ENCODE measurements around the gene VMO1.

Gene VMO1

DNA sequence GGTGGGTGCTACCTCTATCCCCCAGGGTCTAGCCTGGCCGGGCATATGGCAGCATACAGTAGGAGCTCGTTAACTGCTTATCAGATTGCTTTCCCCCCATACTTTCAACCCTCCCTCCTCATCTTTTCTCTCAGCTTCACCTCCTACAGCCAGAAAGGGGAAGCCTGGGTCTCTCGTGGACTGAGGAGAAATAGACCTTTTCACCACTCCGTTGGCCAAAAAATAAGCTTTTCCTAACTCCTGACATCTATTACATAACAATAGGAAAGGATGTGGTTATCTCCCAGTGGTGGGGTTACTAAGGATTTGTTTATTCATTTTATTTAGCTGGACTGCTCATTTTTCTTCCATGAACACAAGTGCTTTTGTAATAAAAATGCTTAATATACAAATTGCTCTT, 37.5 kb downstream of the VMO1 start:
- in situ Hi-C loops (cut with MboI; ENCODE audit: low sequenced_read_pairs, unreplicated experiment) = no loop called here
- no peak for DNase-seq (ENCODE audit: low spot score)
- TF ChIP-seq CTCF (IDR thresholded peaks at IDR 0.05; ENCODE audit: borderline replicate concordance, control extremely low read depth, extremely low read depth, insufficient read depth, missing control alignments) = no peak

DNA sequence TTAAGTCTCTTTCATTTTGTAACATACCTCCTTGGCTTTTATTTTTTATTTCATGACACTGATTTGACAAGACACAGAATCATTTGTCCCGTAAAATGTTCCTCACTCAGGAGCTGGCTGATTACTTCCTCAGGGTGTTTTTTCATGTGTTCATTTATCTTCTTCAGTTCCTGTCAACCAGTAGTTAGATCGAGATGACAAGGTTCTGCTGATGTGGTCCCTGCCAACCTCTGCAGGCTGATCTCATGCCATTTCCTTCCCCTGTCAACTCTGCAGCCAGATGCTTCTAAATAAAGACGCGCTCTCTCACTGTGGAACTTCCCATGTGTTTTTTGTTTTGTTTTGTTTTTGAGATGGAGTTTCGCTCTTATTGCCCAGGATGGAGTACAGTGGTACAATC, 38.3 kb downstream of the VMO1 start:
- in situ Hi-C loops (cut with MboI; ENCODE audit: low sequenced_read_pairs, unreplicated experiment) = no loop called here
- no peak for TF ChIP-seq CTCF (IDR thresholded peaks at IDR 0.05; ENCODE audit: borderline replicate concordance, control extremely low read depth, extremely low read depth, insufficient read depth, missing control alignments)
- DNase-seq (ENCODE audit: low spot score) = no peak

DNA sequence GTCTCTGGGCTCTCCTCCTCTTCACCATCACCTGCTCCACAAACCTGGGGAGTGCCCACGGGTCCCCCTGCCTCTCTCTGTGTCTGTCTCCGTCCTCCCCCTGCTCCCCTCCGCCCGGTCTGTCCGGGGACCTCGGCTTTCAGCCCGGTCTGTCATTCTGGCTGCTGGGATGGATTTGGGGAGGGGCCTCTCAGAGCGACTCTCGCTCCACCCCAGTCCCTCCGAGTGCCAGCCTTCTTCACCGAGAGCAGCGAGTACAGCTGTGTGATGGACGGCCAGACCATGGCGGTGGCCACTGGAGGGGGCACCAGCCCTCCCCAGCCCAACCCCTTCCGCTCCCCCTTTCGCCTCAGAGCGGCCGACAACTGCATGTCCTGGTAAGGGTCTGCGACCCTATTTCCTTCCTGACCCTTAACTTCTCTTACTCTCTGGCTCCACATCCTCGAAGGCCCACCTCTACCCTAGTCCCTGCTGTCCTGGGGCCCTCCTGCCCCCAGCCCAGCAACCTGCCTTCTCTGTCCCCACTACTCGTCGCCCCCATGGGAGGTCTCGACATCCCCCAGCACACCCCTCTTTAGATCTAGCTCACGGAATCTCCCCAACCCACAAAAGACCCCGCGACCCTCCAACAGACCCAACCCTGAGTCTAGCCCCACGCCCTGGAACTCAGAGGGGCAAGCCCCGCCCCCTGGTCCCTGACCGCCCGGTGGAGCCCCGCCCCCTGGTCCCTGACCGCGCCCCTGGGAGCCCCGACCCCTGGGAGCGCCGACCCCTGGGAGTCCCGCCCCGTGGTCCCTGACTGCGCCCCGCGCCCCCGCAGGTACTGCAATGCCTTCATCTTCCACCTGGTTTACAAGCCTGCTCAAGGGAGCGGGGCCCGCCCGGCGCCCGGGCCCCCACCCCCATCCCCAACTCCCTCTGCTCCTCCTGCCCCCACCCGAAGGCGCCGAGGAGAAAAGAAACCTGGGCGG, 40.9 kb downstream of the VMO1 start:
- in situ Hi-C loops (cut with MboI; ENCODE audit: low sequenced_read_pairs, unreplicated experiment) = no loop called here
- no peak for DNase-seq (ENCODE audit: low spot score)
- TF ChIP-seq CTCF (IDR thresholded peaks at IDR 0.05; ENCODE audit: borderline replicate concordance, control extremely low read depth, extremely low read depth, insufficient read depth, missing control alignments) = no peak

- no peak for TF ChIP-seq CTCF (IDR thresholded peaks at IDR 0.05; ENCODE audit: borderline replicate concordance, control extremely low read depth, extremely low read depth, insufficient read depth, missing control alignments)
- in situ Hi-C loops (cut with MboI; ENCODE audit: low sequenced_read_pairs, unreplicated experiment) = no loop called here
- no peak for DNase-seq (ENCODE audit: low spot score)
Measured at GRCh38 chr17:4743898-4744297, 42.3 kb downstream of the VMO1 start.

DNA sequence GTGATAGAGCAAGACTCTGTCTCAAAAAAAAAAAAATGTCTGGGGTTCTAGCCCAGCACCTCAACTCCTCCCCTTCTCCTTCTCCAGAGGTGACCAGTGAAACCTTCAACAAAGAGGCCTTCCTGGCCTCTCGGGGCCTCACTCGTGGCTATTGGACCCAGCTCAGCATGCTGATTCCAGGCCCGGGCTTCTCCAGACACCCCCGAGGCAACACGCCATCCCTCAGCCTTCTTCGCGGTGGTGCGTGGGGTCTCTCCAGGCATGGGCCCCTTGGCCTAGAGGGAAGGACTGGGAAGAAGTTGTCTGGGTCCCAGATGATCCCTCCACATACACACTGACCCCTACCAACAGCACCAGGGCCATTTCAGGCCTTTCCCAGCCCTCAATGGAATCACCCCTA, 42.9 kb downstream of the VMO1 start:
- no peak for TF ChIP-seq CTCF (IDR thresholded peaks at IDR 0.05; ENCODE audit: borderline replicate concordance, control extremely low read depth, extremely low read depth, insufficient read depth, missing control alignments)
- DNase-seq (ENCODE audit: low spot score) = no peak
- in situ Hi-C loops (cut with MboI; ENCODE audit: low sequenced_read_pairs, unreplicated experiment) = no loop called here

GRCh38 chr17:4742629-4743028, 43.5 kb downstream of the VMO1 start:
- TF ChIP-seq CTCF (IDR thresholded peaks at IDR 0.05; ENCODE audit: borderline replicate concordance, control extremely low read depth, extremely low read depth, insufficient read depth, missing control alignments) = no peak
- DNase-seq (ENCODE audit: low spot score) = no peak
- in situ Hi-C loops (cut with MboI; ENCODE audit: low sequenced_read_pairs, unreplicated experiment) = no loop called here
